Ishikawa (cell line): Measurements from ENCODE around the gene PSRC1.
A peak's percentile ranks its signal among the peaks of the same experiment; 100 is the strongest.

Source experiments
- CEBPB ChIP-seq: IDR thresholded peaks from 2 replicates; pipeline ENCODE4 v1.6.1; 2012
- CREB1 ChIP-seq: IDR thresholded peaks from 2 replicates; pipeline ENCODE4 v1.6.1; 2012; ENCODE audit warnings: low read depth
- EGR1 ChIP-seq: IDR thresholded peaks from 2 replicates; pipeline ENCODE4 v1.6.1; 2012
- EP300 ChIP-seq: IDR thresholded peaks from 2 replicates; pipeline ENCODE4 v1.6.1; 2012; ENCODE audit warnings: borderline replicate concordance
- FOXM1 ChIP-seq: IDR thresholded peaks from 2 replicates; pipeline ENCODE4 v1.6.1; 2012; ENCODE audit warnings: low read depth, borderline replicate concordance
- MAX ChIP-seq: IDR thresholded peaks from 2 replicates; pipeline ENCODE4 v1.6.1; 2012
- NFIC ChIP-seq: IDR thresholded peaks from 2 replicates; pipeline ENCODE4 v1.6.1; 2012
- RAD21 ChIP-seq: IDR thresholded peaks from 2 replicates; pipeline ENCODE4 v1.6.1; 2012; ENCODE audit warnings: low read depth
- REST ChIP-seq: IDR thresholded peaks from 2 replicates; pipeline ENCODE4 v1.6.1; 2012; ENCODE audit warnings: low read depth, mild to moderate bottlenecking
- TAF1 ChIP-seq: IDR thresholded peaks from 2 replicates; pipeline ENCODE4 v1.6.1; 2012; ENCODE audit warnings: low read depth, mild to moderate bottlenecking
- TCF12 ChIP-seq: IDR thresholded peaks from 2 replicates; pipeline ENCODE4 v1.6.1; 2012; ENCODE audit warnings: low read depth
- TEAD4 ChIP-seq: IDR thresholded peaks from 2 replicates; pipeline ENCODE4 v1.6.1; 2012
- USF1 ChIP-seq: IDR thresholded peaks from 2 replicates; pipeline ENCODE4 v1.6.1; 2012
- YY1 ChIP-seq: IDR thresholded peaks from 2 replicates; pipeline ENCODE4 v1.6.1; 2012; ENCODE audit warnings: low read depth
- ZBTB7A ChIP-seq: IDR thresholded peaks from 2 replicates; pipeline ENCODE4 v1.6.1; 2012; ENCODE audit warnings: low read depth

PSRC1 gene

GRCh38 chr1:109255678-109256077, 27.3 kb downstream of the PSRC1 start:
- no peak for TF ChIP-seq CREB1
- TF ChIP-seq MAX: no peak
- no peak for TF ChIP-seq YY1
- no peak for TF ChIP-seq USF1
- TF ChIP-seq RAD21: no peak
- TF ChIP-seq EGR1: no peak
- no peak for TF ChIP-seq TAF1
- TF ChIP-seq REST: no peak
- no peak for TF ChIP-seq EP300
- TF ChIP-seq FOXM1: no peak
- no peak for TF ChIP-seq ZBTB7A
- TF ChIP-seq TEAD4: no peak
- TF ChIP-seq CEBPB: no peak
- no peak for TF ChIP-seq TCF12
- TF ChIP-seq NFIC: no peak

- TF ChIP-seq MAX (no peak), NFIC (peak; percentile 37)
Observed at GRCh38 chr1:109255097-109255651, 27.8 kb downstream of the PSRC1 start.

- TF ChIP-seq FOXM1: peak; percentile 3; the same call in 1 of the 2 replicates
- TF ChIP-seq CREB1: no peak
- peak; percentile 36; the same call in 1 of the 2 replicates for TF ChIP-seq REST
- no peak for TF ChIP-seq TEAD4
- TF ChIP-seq TCF12: no peak
- TF ChIP-seq EP300: no peak
- no peak for TF ChIP-seq MAX
- peak; percentile 1; the same call in 1 of the 2 replicates for TF ChIP-seq YY1
Observed at GRCh38 chr1:109254621-109255096, 28.3 kb downstream of the PSRC1 start.

- peak; percentile 33; the same call in 1 of the 2 replicates for TF ChIP-seq EGR1
- peak; percentile 89 for TF ChIP-seq TCF12
- peak; percentile 65; the same call in 1 of the 2 replicates for TF ChIP-seq YY1
- TF ChIP-seq MAX: 0 out of 2 replicates have a peak, but pooled peaks have one; percentile 9
- peak; percentile 88 for TF ChIP-seq TEAD4
- TF ChIP-seq CEBPB: no peak
- TF ChIP-seq ZBTB7A: peak; percentile 67; the same call in 1 of the 2 replicates
- TF ChIP-seq NFIC: peak; percentile 86
- no peak for TF ChIP-seq REST
- peak; percentile 84 for TF ChIP-seq EP300
- peak; percentile 57 for TF ChIP-seq FOXM1
Observed at GRCh38 chr1:109253803-109254620, 28.9 kb downstream of the PSRC1 start.
